HCT116 (cell line): ENCODE results near the gene NACC1. TPM values are rescaled to one million over a fixed set of nuclear protein-coding genes. Genes with fewer than 3 reads are reported as not detected.

Experiments used
- ATAC-seq: fragments of 200-7000 bp; cut with Tn5 transposase; 2 replicates; pipeline ENCODE4 v1.9.1; 2020; ENCODE audit warnings: mild to moderate bottlenecking, moderate library complexity
- BruUV-seq: library from RNA; stranded (reverse); fragments of 400-500 nt; replicated peaks from 2 replicates; lab custom pipeline; 2021; lab: Mats Ljungman, UMichigan
- CTCF ChIA-PET: fragments of 300-600 bp; sonication (Branson Sonifier 250); formaldehyde crosslinking; loops from one replicate; lab custom pipeline; 2021; ENCODE audit warnings: antibody characterized with exemption; lab: Charles Lee
- POLR2A ChIA-PET: fragments of 300-600, 350-600 bp; sonication (Branson Sonifier 250); formaldehyde crosslinking; loops from one replicate; lab custom pipeline; 2021; ENCODE audit warnings: antibody characterized with exemption; lab: Charles Lee
- RAD21 ChIA-PET, 2 experiments: fragments of 300-600 bp; sonication (Branson Sonifier 250); formaldehyde crosslinking; loops; one replicate each; lab custom pipeline; 2023; ENCODE audit warnings: low total read pairs in 2 of 2; ENCODE audit not compliant: uncharacterized antibody in 2 of 2, unreplicated experiment in 2 of 2, low non-redundant PET in 1 of 2; lab: Charles Lee
- DNase-seq: peaks from one replicate; pipeline ENCODE4 v3.0.0-alpha.2; 2010; ENCODE audit warnings: low read depth, low spot score
- H2AFZ ChIP-seq: fragments of 200-600 bp; shearing (Covaris generic), sonication (generic); 2 replicates; pipeline ENCODE4 v1.6.1; 2017; ENCODE audit warnings: low read depth, mixed run types, mixed read lengths, antibody characterized with exemption, low read length; ENCODE audit not compliant: poor library complexity, severe bottlenecking
- H3K27ac ChIP-seq: 2 replicates; pipeline ENCODE4 v1.5.1; 2012; ENCODE audit warnings: low read depth, low read length
- H3K27me3 ChIP-seq: fragments of 200-600 bp; sonication (generic); 2 replicates; pipeline ENCODE4 v1.6.1; 2016; ENCODE audit warnings: mixed run types, low read length, mixed read lengths; ENCODE audit not compliant: insufficient read depth
- H3K36me3 ChIP-seq, 2 experiments: fragments of 200-500 bp in 1 of 2; fragments of 200-600 bp in 1 of 2; sonication (Bioruptor generic) in 1 of 2; sonication (generic) in 1 of 2; 2 replicates each; pipeline versions ENCODE4 v1.5.1 to v1.6.1; 2014 to 2016; ENCODE audit warnings: low read length in 2 of 2, inconsistent platforms in 1 of 2, mixed read lengths in 1 of 2, mixed run types in 1 of 2; ENCODE audit not compliant: insufficient read depth in 2 of 2, control insufficient read depth in 1 of 2
- H3K4me1 ChIP-seq, 2 experiments: fragments of 200-600 bp in 1 of 2; sonication (generic) in 1 of 2; 2 replicates each; pipeline versions ENCODE4 v1.5.1 to v1.6.1; 2012 to 2017; ENCODE audit warnings: low read length in 2 of 2, inconsistent platforms in 1 of 2, mild to moderate bottlenecking in 1 of 2, mixed read lengths in 1 of 2, mixed run types in 1 of 2, moderate library complexity in 1 of 2; ENCODE audit not compliant: insufficient read depth in 2 of 2, control insufficient read depth in 1 of 2
- H3K4me2 ChIP-seq: fragments of 200-600 bp; sonication (generic); 2 replicates; pipeline ENCODE4 v1.6.1; 2017; ENCODE audit warnings: mixed run types, low read length, mixed read lengths
- H3K4me3 ChIP-seq, 2 experiments: fragments of 200-600 bp in 1 of 2; sonication (generic) in 1 of 2; replicated peaks in 1 of 2; 2 replicates each; pipeline ENCODE4 v1.5.1; 2011 to 2016; ENCODE audit warnings: low read length in 2 of 2, control low read depth in 1 of 2, low read depth in 1 of 2, mild to moderate bottlenecking in 1 of 2, mixed read lengths in 1 of 2, mixed run types in 1 of 2
- H3K79me2 ChIP-seq: fragments of 200-600 bp; sonication (generic); 2 replicates; pipeline ENCODE4 v1.6.1; 2017; ENCODE audit warnings: mild to moderate bottlenecking, mixed run types, low read length, moderate library complexity, mixed read lengths; ENCODE audit not compliant: insufficient read depth
- H3K9ac ChIP-seq: fragments of 200-600 bp; sonication (generic); 2 replicates; pipeline ENCODE4 v1.6.1; 2016; ENCODE audit warnings: low read length, mixed read lengths
- H3K9me2 ChIP-seq: fragments of 200-600 bp; sonication (generic), shearing (Covaris generic); 2 replicates; pipeline ENCODE4 v1.6.1; 2017; ENCODE audit warnings: mixed run types, mild to moderate bottlenecking, moderate library complexity; ENCODE audit not compliant: insufficient read depth
- H3K9me3 ChIP-seq, 2 experiments: fragments of 200-500 bp in 1 of 2; fragments of 200-600 bp in 1 of 2; sonication (Bioruptor generic) in 1 of 2; sonication (generic) in 1 of 2; 2 replicates each; pipeline ENCODE4 v1.6.1; 2014 to 2017; ENCODE audit warnings: low read length in 2 of 2, mixed read lengths in 2 of 2, inconsistent platforms in 1 of 2, low read depth in 1 of 2, mild to moderate bottlenecking in 1 of 2, mixed run types in 1 of 2, moderate library complexity in 1 of 2; ENCODE audit not compliant: control insufficient read depth in 1 of 2, insufficient read depth in 1 of 2
- H4K20me1 ChIP-seq: fragments of 200-600 bp; sonication (generic), shearing (Covaris generic); 2 replicates; pipeline ENCODE4 v1.6.1; 2017; ENCODE audit warnings: mixed run types, mild to moderate bottlenecking, moderate library complexity; ENCODE audit not compliant: insufficient read depth
- ATF3 ChIP-seq: IDR thresholded peaks from 2 replicates; pipeline ENCODE4 v1.6.1; 2012
- CBX3 ChIP-seq: IDR thresholded peaks from 2 replicates; pipeline ENCODE4 v1.6.1; 2012; ENCODE audit warnings: low read depth
- CTCF ChIP-seq, 3 experiments: fragments of 200-600 bp in 1 of 3; sonication (generic) in 1 of 3; IDR thresholded peaks in 2 of 3; conservative IDR thresholded peaks in 1 of 3; 2 replicates each; pipeline ENCODE4 v1.5.1; 2012 to 2017; ENCODE audit warnings: low read depth in 2 of 3, low read length in 2 of 3, antibody characterized with exemption in 1 of 3, borderline replicate concordance in 1 of 3, control low read depth in 1 of 3, mild to moderate bottlenecking in 1 of 3, mixed read lengths in 1 of 3, mixed run types in 1 of 3, moderate library complexity in 1 of 3; ENCODE audit not compliant: insufficient read depth in 1 of 3
- EGR1 ChIP-seq: IDR thresholded peaks from 2 replicates; pipeline ENCODE4 v1.6.1; 2012; ENCODE audit warnings: low read depth
- ELF1 ChIP-seq: IDR thresholded peaks from 2 replicates; pipeline ENCODE4 v1.6.1; 2012; ENCODE audit warnings: low read depth, borderline replicate concordance
- EZH2 ChIP-seq: fragments of 200-600 bp; sonication (generic); IDR thresholded peaks from 2 replicates; pipeline ENCODE4 v1.6.1; 2017; ENCODE audit warnings: antibody characterized with exemption, mixed run types
- EZH2phosphoT487 ChIP-seq: fragments of 200-600 bp; IDR thresholded peaks from 2 replicates; pipeline ENCODE4 v1.6.1; 2018; ENCODE audit warnings: antibody characterized with exemption, borderline replicate concordance
- FOSL1 ChIP-seq: IDR thresholded peaks from 2 replicates; pipeline ENCODE4 v1.6.1; 2012; ENCODE audit warnings: low read depth
- JUND ChIP-seq: IDR thresholded peaks from 2 replicates; pipeline ENCODE4 v1.6.1; 2012
- MAX ChIP-seq: IDR thresholded peaks from 2 replicates; pipeline ENCODE4 v1.6.1; 2012
- POLR2A ChIP-seq: IDR thresholded peaks from 2 replicates; pipeline ENCODE4 v1.7.0; 2011; ENCODE audit warnings: borderline replicate concordance; ENCODE audit not compliant: insufficient read depth, insufficient read length; ENCODE audit errors: extremely low read depth
- POLR2AphosphoS5 ChIP-seq: IDR thresholded peaks from 2 replicates; pipeline ENCODE4 v1.6.1; 2011; ENCODE audit warnings: mild to moderate bottlenecking, low read depth, low read length, moderate library complexity
- RAD21 ChIP-seq: IDR thresholded peaks from 2 replicates; pipeline ENCODE4 v1.6.1; 2012; ENCODE audit warnings: low read depth, mild to moderate bottlenecking
- SIN3A ChIP-seq: IDR thresholded peaks from 2 replicates; pipeline ENCODE4 v1.6.1; 2012; ENCODE audit warnings: low read depth
- SP1 ChIP-seq: IDR thresholded peaks from 2 replicates; pipeline ENCODE4 v1.6.1; 2012; ENCODE audit warnings: low read depth
- SRF ChIP-seq: IDR thresholded peaks from 2 replicates; pipeline ENCODE4 v1.6.1; 2012; ENCODE audit warnings: low read depth
- TCF7L2 ChIP-seq: IDR thresholded peaks from 2 replicates; pipeline ENCODE4 v1.7.0; 2011; ENCODE audit warnings: borderline replicate concordance, inconsistent platforms; ENCODE audit not compliant: insufficient read depth, insufficient read length; ENCODE audit errors: extremely low read depth
- ZBTB33 ChIP-seq: IDR thresholded peaks from 2 replicates; pipeline ENCODE4 v1.6.1; 2011; ENCODE audit warnings: mild to moderate bottlenecking, low read length, moderate library complexity; ENCODE audit not compliant: insufficient replicate concordance; ENCODE audit errors: extremely low read depth
- ZFX ChIP-seq: fragments of 450-650 bp; IDR thresholded peaks from 2 replicates; pipeline ENCODE4 v1.6.1; 2017
- intact Hi-C: fragments of 100-400 bp; cut with micrococcal nuclease; formaldehyde crosslinking; loops from 2 replicates; pipeline ENCODE4 v1.10.0; 2022
- total RNA-seq: library from RNA; stranded (reverse); gene quantifications from one replicate; pipeline ENCODE4 v1.2.1, GENCODE V29; 2021; ENCODE audit not compliant: unreplicated experiment

Gene NACC1
- total RNA-seq, 1 experiment from 2014 or later: 181 TPM

GRCh38 chr19:13085666-13086065, 32.4 kb upstream of the NACC1 start:
- Histone ChIP-seq H3K4me1 (peaks cover 2 to 5% of the 10 kb centered on the region in 2 experiments; a peak in 2 of 4 replicates), H3K4me2 (no peak overlapping the region), H3K27ac (no peak overlapping the region), H3K79me2 (no peaks in the 10 kb centered on the region), H4K20me1 (no peaks in the 10 kb centered on the region), H3K9me2 (no peaks in the 10 kb centered on the region), H3K36me3 (no peaks in the 10 kb centered on the region), H3K4me3 (no peak overlapping the region), H3K9me3 (no peaks in the 10 kb centered on the region), H3K27me3 (no peaks in the 10 kb centered on the region), H3K9ac (no peak overlapping the region), H2AFZ (no peak overlapping the region)
- CTCF ChIA-PET: no interaction called here
- intact Hi-C loops: no loop called here
- ATAC-seq (no peak), DNase-seq (no peak)
- no TSS peak for BruUV-seq
- RAD21 ChIA-PET: interaction anchor here in 1 of 2 experiments (0.9 kb wide), 1 partner anchor 108 kb away, joined by 3 read pairs; no protein-coding TSS in a partner anchor
- no peak for TF ChIP-seq CBX3
- no peak for TF ChIP-seq ZBTB33
- TF ChIP-seq CTCF (IDR thresholded peaks at IDR 0.05 in 2 of 3, conservative IDR thresholded peaks at IDR 0.05 in 1 of 3; ENCODE audit: borderline replicate concordance in 1 of 3, insufficient read depth in 1 of 3, low read depth in 2 of 3, low read length in 2 of 3): no peak
- no peak for TF ChIP-seq EZH2phosphoT487
- no peak for TF ChIP-seq JUND
- no peak for TF ChIP-seq TCF7L2
- no peak for TF ChIP-seq SIN3A
- TF ChIP-seq ATF3: no peak
- TF ChIP-seq SRF: no peak
- TF ChIP-seq FOSL1: no peak
- TF ChIP-seq EZH2: no peak
- TF ChIP-seq POLR2AphosphoS5: no peak
- no peak for TF ChIP-seq ELF1
- TF ChIP-seq RAD21: no peak
- TF ChIP-seq EGR1: no peak
- TF ChIP-seq POLR2A: no peak
- TF ChIP-seq ZFX: no peak
- no peak for TF ChIP-seq MAX
- no peak for TF ChIP-seq SP1
- POLR2A ChIA-PET: no interaction called here
